ENCODE measurements around the gene DCTN1.

The DCTN1 gene

GRCh38 chr2:74414881-74415761 is 35.0 kb upstream of the DCTN1 start:
- peak; percentile 87 for DNase-seq

GRCh38 chr2:74414441-74414840 is 34.3 kb upstream of the DCTN1 start:
- DNase-seq, result no peak

GRCh38 chr2:74413001-74413698 is 33.0 kb upstream of the DCTN1 start:
- DNase-seq, result no peak

- DNase-seq, result no peak
These were observed 27.6 kb upstream of the DCTN1 start for GRCh38 chr2:74407682-74408081.

- no peak for DNase-seq
These were observed 25.9 kb upstream of the DCTN1 start for GRCh38 chr2:74406035-74406434.

GRCh38 chr2:74401891-74402290 is 21.8 kb upstream of the DCTN1 start:
- no peak for DNase-seq

GRCh38 chr2:74399785-74400184 is 19.7 kb upstream of the DCTN1 start:
- DNase-seq, result no peak

GRCh38 chr2:74396149-74396548 is 16.0 kb upstream of the DCTN1 start:
- no peak for DNase-seq

GRCh38 chr2:74393525-74393924 is 13.4 kb upstream of the DCTN1 start:
- DNase-seq, result no peak

GRCh38 chr2:74392449-74392743 is 12.3 kb upstream of the DCTN1 start:
- no peak for DNase-seq

GRCh38 chr2:74391580-74392448 is 11.7 kb upstream of the DCTN1 start:
- DNase-seq, result peak; percentile 98

- DNase-seq, result no peak
These were observed 11.1 kb upstream of the DCTN1 start for GRCh38 chr2:74391209-74391579.

GRCh38 chr2:74390606-74391005 is 10.5 kb upstream of the DCTN1 start:
- no peak for DNase-seq

- no peak for DNase-seq
These were observed 7.2 kb upstream of the DCTN1 start for GRCh38 chr2:74387346-74387745.

GRCh38 chr2:74385396-74385795 is 5.3 kb upstream of the DCTN1 start:
- DNase-seq, result no peak

GRCh38 chr2:74384051-74384450 is 3.9 kb upstream of the DCTN1 start:
- no peak for DNase-seq

GRCh38 chr2:74383254-74383653 is 3.1 kb upstream of the DCTN1 start:
- DNase-seq, result no peak

- DNase-seq, result no peak
These were observed 1.6 kb upstream of the DCTN1 start for GRCh38 chr2:74381751-74382150.

GRCh38 chr2:74378007-74378406 is 2.1 kb downstream of the DCTN1 start:
- no peak for DNase-seq

GRCh38 chr2:74375838-74376237 is 4.3 kb downstream of the DCTN1 start:
- no peak for DNase-seq

- DNase-seq, result peak; percentile 71
These were observed 5.5 kb downstream of the DCTN1 start for GRCh38 chr2:74374509-74375205.

GRCh38 chr2:74373985-74374384 is 6.1 kb downstream of the DCTN1 start:
- DNase-seq, result no peak

Data from right kidney (tissue), 1 donor.